PC-3 (cell line): Measurements from ENCODE around the gene PAPPA.

ENCODE experiments used
- EZH2 ChIP-seq: fragments of 300-600 bp; sonication (generic); IDR thresholded peaks from one replicate; pipeline ENCODE4 v1.6.1; 2017; ENCODE audit warnings: antibody characterized with exemption, mild to moderate bottlenecking, low read length; ENCODE audit not compliant: unreplicated experiment
- EZH2phosphoT487 ChIP-seq: fragments of 300-600 bp; sonication (generic); IDR thresholded peaks from 2 replicates; pipeline ENCODE4 v1.6.1; 2018; ENCODE audit warnings: mild to moderate bottlenecking, antibody characterized with exemption, low read length, borderline replicate concordance
- TF ChIP-seq, protein P1 (sequence below): fragments of 300-600 bp; sonication (generic); conservative IDR thresholded peaks from 2 replicates; pipeline ENCODE4 v1.5.1; 2017; ENCODE audit warnings: antibody characterized with exemption, low read depth, mild to moderate bottlenecking, low read length

DNA sequence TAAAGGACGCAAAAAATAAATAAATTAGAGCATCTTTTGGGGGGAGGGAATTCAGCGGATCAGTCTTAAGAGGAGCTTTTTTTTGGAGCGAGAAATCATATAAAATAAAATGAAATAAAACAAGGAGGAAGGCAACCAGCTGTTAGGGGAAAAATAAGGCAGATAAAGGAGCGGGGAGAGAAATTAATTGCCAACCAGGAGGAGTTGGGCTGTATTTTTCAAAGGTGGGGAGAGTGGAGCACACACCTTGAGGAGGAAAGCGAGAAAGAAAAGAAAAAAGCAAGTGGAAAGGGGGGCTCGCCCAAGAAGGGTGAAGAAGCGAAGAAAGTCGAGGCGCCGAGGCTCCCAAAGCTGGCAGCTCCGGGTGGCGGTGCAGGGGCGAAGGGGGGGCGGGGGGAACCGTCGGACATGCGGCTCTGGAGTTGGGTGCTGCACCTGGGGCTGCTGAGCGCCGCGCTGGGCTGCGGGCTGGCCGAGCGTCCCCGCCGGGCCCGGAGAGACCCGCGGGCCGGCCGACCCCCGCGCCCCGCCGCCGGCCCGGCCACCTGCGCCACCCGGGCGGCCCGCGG lies at the start of gene PAPPA:
- TF ChIP-seq, protein P1, sequence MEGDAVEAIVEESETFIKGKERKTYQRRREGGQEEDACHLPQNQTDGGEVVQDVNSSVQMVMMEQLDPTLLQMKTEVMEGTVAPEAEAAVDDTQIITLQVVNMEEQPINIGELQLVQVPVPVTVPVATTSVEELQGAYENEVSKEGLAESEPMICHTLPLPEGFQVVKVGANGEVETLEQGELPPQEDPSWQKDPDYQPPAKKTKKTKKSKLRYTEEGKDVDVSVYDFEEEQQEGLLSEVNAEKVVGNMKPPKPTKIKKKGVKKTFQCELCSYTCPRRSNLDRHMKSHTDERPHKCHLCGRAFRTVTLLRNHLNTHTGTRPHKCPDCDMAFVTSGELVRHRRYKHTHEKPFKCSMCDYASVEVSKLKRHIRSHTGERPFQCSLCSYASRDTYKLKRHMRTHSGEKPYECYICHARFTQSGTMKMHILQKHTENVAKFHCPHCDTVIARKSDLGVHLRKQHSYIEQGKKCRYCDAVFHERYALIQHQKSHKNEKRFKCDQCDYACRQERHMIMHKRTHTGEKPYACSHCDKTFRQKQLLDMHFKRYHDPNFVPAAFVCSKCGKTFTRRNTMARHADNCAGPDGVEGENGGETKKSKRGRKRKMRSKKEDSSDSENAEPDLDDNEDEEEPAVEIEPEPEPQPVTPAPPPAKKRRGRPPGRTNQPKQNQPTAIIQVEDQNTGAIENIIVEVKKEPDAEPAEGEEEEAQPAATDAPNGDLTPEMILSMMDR = no peak
- TF ChIP-seq EZH2 (no peak), EZH2phosphoT487 (no peak)
